Loucy (cell line): Measurements from ENCODE around the gene EPAS1.

ENCODE experiments used
- H2AFZ ChIP-seq: fragments of 200-600 bp; sonication (generic); 2 replicates; pipeline ENCODE4 v1.6.0; 2016; ENCODE audit warnings: antibody characterized with exemption, mild to moderate bottlenecking, low read length, moderate library complexity
- H3F3A ChIP-seq: fragments of 200-600 bp; 2 replicates; pipeline ENCODE4 v1.6.0; 2016; ENCODE audit warnings: antibody characterized with exemption, low read depth, mild to moderate bottlenecking
- H3K27me3 ChIP-seq: fragments of 200-600 bp; sonication (generic); 2 replicates; pipeline ENCODE4 v1.6.1; 2014; ENCODE audit warnings: low read length, mild to moderate bottlenecking; ENCODE audit not compliant: insufficient read depth, poor library complexity, severe bottlenecking
- H3K36me3 ChIP-seq: fragments of 200-600 bp; sonication (generic); 2 replicates; pipeline ENCODE4 v1.6.1; 2016; ENCODE audit warnings: low read length; ENCODE audit not compliant: insufficient read depth
- H3K4me1 ChIP-seq: fragments of 200-600 bp; sonication (generic); 2 replicates; pipeline ENCODE4 v1.5.1; 2014; ENCODE audit warnings: low read length, mild to moderate bottlenecking; ENCODE audit not compliant: insufficient read depth, poor library complexity, severe bottlenecking
- H3K4me2 ChIP-seq: fragments of 200-600 bp; sonication (generic); 2 replicates; pipeline ENCODE4 v1.6.0; 2014; ENCODE audit warnings: antibody characterized with exemption, low read length, low read depth, mild to moderate bottlenecking; ENCODE audit not compliant: poor library complexity, severe bottlenecking
- H3K4me3 ChIP-seq: fragments of 200-600 bp; sonication (generic); 2 replicates; pipeline ENCODE4 v1.5.1; 2014; ENCODE audit warnings: low read length, mild to moderate bottlenecking, mixed read lengths; ENCODE audit not compliant: poor library complexity, severe bottlenecking
- H3K79me2 ChIP-seq: fragments of 200-600 bp; sonication (generic); 2 replicates; pipeline ENCODE4 v1.6.1; 2014; ENCODE audit warnings: low read length; ENCODE audit not compliant: insufficient read depth
- H3K9ac ChIP-seq: fragments of 200-600 bp; sonication (generic); 2 replicates; pipeline ENCODE4 v1.6.0; 2014; ENCODE audit warnings: mild to moderate bottlenecking, low read depth, low read length, moderate library complexity; ENCODE audit not compliant: poor library complexity, severe bottlenecking
- H3K9me2 ChIP-seq: fragments of 200-600 bp; sonication (generic); replicated peaks from 2 replicates; pipeline ENCODE4 v1.6.1; 2016; ENCODE audit warnings: low read depth, low read length, mixed read lengths
- H3K9me3 ChIP-seq: fragments of 200-600 bp; sonication (generic); 2 replicates; pipeline ENCODE4 v1.6.1; 2014; ENCODE audit warnings: mild to moderate bottlenecking, antibody characterized with exemption, low read length, low read depth; ENCODE audit not compliant: insufficient read depth
- H4K20me1 ChIP-seq: fragments of 200-600 bp; sonication (generic); 2 replicates; pipeline ENCODE4 v1.6.0; 2014; ENCODE audit warnings: antibody characterized with exemption, low read length, mild to moderate bottlenecking; ENCODE audit not compliant: insufficient read depth, poor library complexity, severe bottlenecking
- EZH2phosphoT487 ChIP-seq: fragments of 200-600 bp; IDR thresholded peaks from 2 replicates; pipeline ENCODE4 v1.6.1; 2018; ENCODE audit warnings: antibody characterized with exemption, mild to moderate bottlenecking, moderate library complexity, borderline replicate concordance
- TF ChIP-seq, protein P1 (sequence below): fragments of 200-600 bp; sonication (generic); conservative IDR thresholded peaks from 2 replicates; pipeline ENCODE4 v1.5.1; 2014; ENCODE audit warnings: mild to moderate bottlenecking, antibody characterized with exemption, low read length

Gene EPAS1

GRCh38 chr2:46338674-46339073, 41.5 kb downstream of the EPAS1 start:
- no peaks in the 10 kb centered on the region for H3K9me3 ChIP-seq
- H3K9me2 ChIP-seq = no peaks in the 10 kb centered on the region
- H3F3A ChIP-seq = no peaks in the 10 kb centered on the region
- peaks cover 86% of the 10 kb centered on the region for H3K79me2 ChIP-seq
- H3K4me2 ChIP-seq = no peak overlapping the region
- no peak overlapping the region for H2AFZ ChIP-seq
- no peaks in the 10 kb centered on the region for H4K20me1 ChIP-seq
- H3K9ac ChIP-seq = no peak overlapping the region
- no peak for TF ChIP-seq EZH2phosphoT487
- TF ChIP-seq, protein P1, sequence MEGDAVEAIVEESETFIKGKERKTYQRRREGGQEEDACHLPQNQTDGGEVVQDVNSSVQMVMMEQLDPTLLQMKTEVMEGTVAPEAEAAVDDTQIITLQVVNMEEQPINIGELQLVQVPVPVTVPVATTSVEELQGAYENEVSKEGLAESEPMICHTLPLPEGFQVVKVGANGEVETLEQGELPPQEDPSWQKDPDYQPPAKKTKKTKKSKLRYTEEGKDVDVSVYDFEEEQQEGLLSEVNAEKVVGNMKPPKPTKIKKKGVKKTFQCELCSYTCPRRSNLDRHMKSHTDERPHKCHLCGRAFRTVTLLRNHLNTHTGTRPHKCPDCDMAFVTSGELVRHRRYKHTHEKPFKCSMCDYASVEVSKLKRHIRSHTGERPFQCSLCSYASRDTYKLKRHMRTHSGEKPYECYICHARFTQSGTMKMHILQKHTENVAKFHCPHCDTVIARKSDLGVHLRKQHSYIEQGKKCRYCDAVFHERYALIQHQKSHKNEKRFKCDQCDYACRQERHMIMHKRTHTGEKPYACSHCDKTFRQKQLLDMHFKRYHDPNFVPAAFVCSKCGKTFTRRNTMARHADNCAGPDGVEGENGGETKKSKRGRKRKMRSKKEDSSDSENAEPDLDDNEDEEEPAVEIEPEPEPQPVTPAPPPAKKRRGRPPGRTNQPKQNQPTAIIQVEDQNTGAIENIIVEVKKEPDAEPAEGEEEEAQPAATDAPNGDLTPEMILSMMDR = no peak
- no peaks in the 10 kb centered on the region for H3K36me3 ChIP-seq
- H3K27me3 ChIP-seq = no peaks in the 10 kb centered on the region
- no peak overlapping the region for H3K4me3 ChIP-seq
- H3K4me1 ChIP-seq = peaks cover 100% of the 10 kb centered on the region

DNA sequence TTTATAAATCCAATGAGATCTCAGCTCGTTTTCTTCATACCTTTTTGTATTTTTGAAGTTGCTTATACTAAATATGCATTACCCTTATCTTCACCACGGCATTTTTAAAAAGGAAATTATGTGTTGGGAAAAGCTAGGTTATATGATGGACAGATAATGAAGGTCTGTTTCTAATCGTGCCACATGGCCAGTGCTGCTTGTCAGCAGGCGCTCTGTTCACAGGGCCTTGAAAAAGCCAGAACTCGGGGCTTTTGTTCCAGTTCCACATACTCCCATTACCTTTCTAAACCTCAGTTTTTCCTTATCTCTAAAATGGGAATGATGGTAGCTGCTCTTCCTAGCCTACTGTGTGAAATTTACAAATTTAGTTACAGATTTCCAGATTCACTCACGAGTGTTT, 42.0 kb downstream of the EPAS1 start:
- no peaks in the 10 kb centered on the region for H4K20me1 ChIP-seq
- H3K79me2 ChIP-seq = peaks cover 86% of the 10 kb centered on the region
- H3K27me3 ChIP-seq = no peaks in the 10 kb centered on the region
- H3K4me3 ChIP-seq = no peak overlapping the region
- peaks cover 99% of the 10 kb centered on the region for H3K4me1 ChIP-seq
- H3F3A ChIP-seq = no peaks in the 10 kb centered on the region
- H2AFZ ChIP-seq = no peak overlapping the region
- H3K9ac ChIP-seq = no peak overlapping the region
- H3K9me2 ChIP-seq = no peaks in the 10 kb centered on the region
- H3K36me3 ChIP-seq = no peaks in the 10 kb centered on the region
- H3K9me3 ChIP-seq = no peaks in the 10 kb centered on the region
- H3K4me2 ChIP-seq = no peak overlapping the region
- TF ChIP-seq, protein P1 = no peak
- TF ChIP-seq EZH2phosphoT487 = no peak

DNA sequence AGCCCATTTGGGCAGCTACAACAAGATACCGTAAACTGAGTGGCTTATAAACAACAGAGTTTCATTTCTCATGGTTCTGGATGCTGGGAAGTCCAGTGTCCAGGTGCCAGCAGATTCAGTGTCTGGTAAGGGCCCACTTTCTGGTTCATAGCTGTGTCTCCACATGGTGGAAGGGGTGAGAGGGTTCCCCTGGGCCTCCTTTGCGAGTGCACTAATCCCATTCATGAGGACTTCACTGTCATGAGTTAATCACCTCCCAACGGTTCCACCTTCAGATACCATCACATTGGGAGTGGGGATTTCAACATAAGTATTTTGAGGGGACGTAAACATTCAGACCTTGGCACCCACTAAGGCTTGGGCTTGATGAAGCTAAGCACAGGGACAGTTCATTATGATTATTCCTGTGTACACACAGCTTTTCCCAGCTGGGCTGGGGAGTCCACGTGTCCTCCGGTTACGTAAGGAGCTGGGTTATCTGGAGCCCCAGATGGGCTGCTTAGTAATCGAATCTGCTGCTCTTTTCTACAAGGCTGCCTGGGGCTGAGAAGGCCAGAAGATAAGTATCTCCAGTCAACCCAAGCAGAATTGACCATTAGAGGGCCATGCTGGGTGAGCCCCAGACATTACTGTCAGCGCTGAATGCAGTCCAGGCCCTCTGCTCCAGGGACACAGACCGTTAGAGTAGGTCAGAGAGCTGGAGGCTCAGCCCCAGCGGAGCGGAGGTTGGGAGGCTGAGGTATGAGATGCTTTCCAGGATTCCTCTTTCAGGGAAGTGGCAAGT, 42.7 kb downstream of the EPAS1 start:
- H3K36me3 ChIP-seq = no peaks in the 10 kb centered on the region
- H3K9ac ChIP-seq = no peak overlapping the region
- H3K4me3 ChIP-seq = no peak overlapping the region
- no peaks in the 10 kb centered on the region for H3F3A ChIP-seq
- no peaks in the 10 kb centered on the region for H3K27me3 ChIP-seq
- H3K9me2 ChIP-seq = no peaks in the 10 kb centered on the region
- peaks cover 86% of the 10 kb centered on the region for H3K79me2 ChIP-seq
- H4K20me1 ChIP-seq = no peaks in the 10 kb centered on the region
- TF ChIP-seq EZH2phosphoT487 = no peak
- TF ChIP-seq, protein P1 = no peak
- H2AFZ ChIP-seq = no peak overlapping the region
- no peaks in the 10 kb centered on the region for H3K9me3 ChIP-seq
- peaks cover 92% of the 10 kb centered on the region for H3K4me1 ChIP-seq
- H3K4me2 ChIP-seq = no peak overlapping the region
